GM18907 (cell line): ENCODE measurements around the gene PNMT.
"Not testable (repeated sequence)": the region's sequence is repeated elsewhere in the genome, so short reads cannot be mapped to it uniquely, and the experiment has no call there.

Experiments
- ATAC-seq: cut with Tn5 transposase; IDR thresholded peaks from one replicate; pipeline ENCODE4 v1.9.1; 2021; ENCODE audit warnings: mild to moderate bottlenecking, moderate library complexity; ENCODE audit not compliant: unreplicated experiment

Gene PNMT

DNA sequence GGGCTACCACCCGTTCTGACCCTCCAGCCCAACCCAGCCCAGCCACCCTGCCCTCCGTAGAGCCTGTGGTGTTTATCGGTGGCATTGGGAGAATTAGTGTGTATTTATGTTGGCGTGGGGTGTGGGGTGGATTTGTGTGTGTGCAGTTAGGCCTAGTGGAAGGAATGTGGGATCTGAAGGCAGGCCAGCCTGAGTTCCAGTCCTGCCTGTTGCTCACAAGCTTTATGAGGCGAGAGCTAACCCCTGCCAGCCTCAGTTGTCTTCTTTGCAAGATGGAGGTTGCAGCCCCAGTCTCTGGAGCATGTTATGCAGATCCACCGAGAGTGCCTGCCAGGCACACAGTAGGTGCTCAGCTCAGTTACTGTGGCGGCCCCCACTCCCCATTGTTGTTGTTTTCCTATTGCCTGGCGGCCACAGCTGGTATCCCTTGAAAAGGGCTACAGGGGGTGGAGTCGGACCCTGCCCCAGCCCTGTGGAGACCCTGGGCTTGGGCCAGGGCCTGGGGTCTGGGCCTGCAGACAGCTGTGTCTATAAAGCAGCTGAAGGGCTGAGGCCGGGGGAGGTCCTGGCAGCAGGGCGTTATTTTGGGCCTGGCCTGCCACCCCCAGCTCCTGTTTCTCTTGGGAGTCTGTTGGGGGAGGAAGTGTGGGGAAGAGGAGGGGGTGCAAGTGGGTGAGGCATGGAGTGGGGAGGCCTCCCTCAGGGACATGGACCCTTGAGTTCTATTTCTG, 36.7 kb downstream of the PNMT start:
- ATAC-seq = no peak

DNA sequence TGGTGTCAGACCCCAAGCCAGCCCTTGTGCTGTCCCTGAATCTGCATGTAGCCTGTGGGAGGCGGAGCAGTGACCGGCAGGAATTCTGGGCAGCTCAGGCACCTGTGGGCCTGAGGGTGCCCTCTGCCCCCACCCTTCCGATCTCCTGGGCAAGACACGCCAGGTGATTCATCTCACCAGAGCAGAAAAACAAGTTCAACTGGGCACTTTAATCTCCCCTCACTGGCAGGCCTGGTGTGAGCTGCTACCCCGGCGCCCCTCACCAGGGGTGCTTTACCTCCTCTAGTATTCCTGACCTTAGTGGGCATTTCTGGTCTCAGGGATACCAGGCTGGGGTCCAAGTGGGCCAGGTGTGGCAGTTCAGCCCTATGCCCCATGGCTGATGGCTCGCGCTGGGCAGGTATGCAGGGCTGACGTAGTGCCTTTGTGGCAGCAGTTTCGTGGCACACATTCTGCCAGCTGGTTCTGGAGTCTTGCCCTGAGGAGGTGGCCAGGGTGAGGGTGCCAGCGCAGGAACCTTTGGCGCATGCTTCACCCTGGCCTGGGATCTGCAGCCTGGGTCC, 37.6 kb downstream of the PNMT start:
- no peak for ATAC-seq

DNA sequence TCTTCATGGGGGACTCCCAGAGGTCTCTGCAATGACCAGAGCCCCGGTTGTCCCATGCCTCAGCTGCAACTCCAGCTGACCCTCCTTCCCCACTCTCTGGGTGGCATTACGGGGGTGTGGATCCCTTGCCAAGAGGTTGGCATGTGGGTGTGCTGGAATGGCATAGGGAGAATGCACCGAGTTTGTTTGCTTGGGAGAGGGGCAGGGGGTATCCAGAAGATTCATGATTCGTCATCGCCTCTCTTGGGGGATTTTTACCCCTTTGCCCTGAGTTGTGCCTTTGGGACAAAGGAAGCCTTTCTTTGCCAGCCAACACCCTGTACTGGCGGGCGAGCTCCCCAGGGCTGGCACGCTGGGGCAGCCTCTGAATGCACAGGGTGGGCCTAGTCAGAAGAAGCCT, 38.1 kb downstream of the PNMT start:
- ATAC-seq = no peak

DNA sequence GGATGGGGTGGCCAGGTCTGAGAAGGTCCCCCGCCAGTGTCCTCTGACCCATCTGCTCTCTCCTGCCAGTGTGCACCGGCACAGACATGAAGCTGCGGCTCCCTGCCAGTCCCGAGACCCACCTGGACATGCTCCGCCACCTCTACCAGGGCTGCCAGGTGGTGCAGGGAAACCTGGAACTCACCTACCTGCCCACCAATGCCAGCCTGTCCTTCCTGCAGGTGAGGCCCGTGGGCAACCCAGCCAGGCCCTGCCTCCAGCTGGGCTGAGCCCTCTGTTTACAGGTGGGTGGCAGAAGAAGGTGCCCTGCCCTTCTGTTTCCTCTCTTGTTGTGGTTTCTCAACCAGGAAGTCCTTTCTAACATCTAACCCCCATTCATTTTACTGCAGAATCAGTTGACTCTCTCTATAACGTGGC, 38.7 kb downstream of the PNMT start:
- ATAC-seq = no peak

DNA sequence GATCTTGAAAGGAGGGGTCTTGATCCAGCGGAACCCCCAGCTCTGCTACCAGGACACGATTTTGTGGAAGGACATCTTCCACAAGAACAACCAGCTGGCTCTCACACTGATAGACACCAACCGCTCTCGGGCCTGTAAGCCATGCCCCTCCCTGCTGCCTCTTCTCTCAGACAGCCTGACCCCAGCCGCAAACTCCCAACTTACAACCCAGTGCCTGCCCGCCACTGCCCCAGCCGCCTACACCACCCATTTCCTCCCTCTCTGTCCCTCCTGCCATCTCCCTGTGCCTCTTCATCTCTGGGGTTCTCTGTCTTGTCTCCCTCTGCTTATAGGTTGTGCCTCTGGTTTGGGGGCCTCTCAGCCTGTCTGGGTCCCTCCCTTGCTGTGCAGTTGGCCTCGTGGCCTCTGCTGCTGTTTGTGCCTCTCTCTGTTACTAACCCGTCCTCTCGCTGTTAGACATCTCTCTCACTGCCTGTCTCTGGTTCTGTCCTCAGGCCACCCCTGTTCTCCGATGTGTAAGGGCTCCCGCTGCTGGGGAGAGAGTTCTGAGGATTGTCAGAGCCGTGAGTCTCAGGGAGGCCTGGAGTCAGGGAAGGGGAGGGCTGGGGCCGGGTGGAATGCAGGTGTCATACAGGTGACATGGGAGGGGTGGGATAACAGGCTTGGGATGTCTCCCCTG, 41.2 kb downstream of the PNMT start:
- no peak for ATAC-seq

DNA sequence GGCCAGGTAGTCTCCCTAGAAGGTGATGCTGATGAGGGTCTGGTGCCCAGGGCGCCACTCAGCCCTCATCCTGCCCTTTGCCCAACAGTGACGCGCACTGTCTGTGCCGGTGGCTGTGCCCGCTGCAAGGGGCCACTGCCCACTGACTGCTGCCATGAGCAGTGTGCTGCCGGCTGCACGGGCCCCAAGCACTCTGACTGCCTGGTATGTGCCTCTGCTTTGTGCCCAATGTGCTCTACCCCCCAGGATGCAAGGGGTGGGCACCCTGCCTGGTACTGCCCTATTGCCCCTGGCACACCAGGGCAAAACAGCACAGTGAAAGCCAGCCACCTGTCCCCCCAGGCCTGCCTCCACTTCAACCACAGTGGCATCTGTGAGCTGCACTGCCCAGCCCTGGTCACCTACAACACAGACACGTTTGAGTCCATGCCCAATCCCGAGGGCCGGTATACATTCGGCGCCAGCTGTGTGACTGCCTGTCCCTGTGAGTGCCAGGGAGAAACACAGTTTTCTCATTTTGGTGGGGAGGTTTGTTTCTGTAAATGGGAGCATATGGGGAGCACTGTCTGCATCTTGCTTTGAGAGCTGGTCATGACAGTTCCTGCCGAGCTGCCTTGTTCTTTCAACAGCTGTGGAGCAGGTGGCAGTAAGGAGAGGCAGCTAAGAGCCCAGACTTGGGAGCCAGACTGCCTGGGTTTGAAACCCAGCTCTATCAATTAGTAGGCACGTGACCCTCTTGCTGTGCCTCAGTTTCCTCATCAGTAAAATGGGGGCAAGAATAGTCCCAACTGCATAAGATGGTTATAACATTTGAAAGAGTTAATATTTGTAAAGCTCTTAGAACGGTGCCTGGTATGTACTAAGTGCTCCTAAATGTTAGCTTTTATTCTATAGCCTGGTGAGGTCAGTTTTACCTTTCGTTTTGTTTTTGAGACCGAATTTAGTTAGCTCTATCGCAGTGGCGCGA, 42.0 kb downstream of the PNMT start:
- ATAC-seq = no peak

DNA sequence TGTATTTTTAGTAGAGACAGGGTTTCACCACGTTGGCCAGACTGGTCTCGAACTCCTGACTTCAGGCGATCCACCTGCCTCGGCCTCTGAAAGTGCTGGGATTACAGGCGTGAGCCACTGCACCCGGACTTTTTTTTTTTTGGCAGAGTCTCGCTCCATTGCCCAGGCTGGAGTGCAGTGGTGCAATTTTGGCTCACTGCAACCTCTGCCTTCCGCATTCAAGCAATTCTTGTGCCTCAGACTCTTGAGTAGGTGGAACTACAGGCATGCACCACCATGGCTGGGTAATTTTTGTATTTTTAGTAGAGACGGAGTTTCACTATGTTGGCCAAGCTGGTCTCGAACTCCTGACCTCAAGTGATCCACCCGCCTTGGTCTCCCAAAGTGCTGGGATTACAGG, 42.8 kb downstream of the PNMT start:
- not testable (repeated sequence) for ATAC-seq

DNA sequence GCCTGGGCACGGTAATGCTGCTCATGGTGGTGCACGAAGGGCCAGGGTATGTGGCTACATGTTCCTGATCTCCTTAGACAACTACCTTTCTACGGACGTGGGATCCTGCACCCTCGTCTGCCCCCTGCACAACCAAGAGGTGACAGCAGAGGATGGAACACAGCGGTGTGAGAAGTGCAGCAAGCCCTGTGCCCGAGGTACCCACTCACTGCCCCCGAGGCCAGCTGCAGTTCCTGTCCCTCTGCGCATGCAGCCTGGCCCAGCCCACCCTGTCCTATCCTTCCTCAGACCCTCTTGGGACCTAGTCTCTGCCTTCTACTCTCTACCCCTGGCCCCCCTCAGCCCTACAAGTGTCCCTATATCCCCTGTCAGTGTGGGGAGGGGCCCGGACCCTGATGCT, 43.6 kb downstream of the PNMT start:
- no peak for ATAC-seq

DNA sequence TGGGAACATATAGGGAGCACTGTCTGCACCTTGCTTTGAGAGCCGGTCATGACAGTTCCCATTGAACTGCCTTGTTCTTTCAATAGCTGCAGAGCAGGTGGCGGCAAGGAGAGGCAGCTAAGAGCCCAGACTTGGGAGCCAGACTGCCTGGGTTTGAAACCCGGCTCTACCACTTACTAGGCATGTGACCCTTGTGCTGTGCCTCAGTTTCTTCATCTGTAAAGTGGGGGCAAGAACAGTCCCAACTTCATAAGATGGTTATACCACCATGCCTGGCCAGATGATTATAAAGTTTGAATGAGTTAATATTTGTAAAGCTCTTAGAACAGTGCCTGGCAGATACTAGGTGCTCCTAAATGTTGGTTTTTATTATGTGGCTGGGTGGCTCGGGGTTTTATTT, 46.0 kb downstream of the PNMT start:
- ATAC-seq = no peak

DNA sequence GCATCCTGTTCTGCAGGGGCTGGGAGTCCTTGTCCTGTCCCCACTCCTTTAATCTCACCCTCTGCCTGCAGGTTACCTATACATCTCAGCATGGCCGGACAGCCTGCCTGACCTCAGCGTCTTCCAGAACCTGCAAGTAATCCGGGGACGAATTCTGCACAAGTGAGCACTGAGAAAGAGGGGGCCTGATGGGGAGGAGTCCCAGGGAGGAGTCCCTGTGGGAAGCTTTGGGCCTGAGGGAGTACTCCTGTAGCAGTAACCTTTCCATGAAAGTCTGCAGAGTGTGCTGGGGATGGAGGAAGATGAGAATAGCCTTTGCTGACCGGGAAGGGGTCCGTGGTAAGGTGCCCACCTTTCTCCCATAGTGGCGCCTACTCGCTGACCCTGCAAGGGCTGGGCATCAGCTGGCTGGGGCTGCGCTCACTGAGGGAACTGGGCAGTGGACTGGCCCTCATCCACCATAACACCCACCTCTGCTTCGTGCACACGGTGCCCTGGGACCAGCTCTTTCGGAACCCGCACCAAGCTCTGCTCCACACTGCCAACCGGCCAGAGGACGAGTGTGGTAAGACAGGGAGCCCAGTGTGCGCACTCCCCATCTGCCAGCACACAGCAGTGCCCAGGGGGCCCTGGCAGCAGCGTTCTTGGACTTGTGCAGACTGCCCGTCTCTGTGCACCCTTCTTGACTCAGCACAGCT, 47.3 kb downstream of the PNMT start:
- no peak for ATAC-seq

DNA sequence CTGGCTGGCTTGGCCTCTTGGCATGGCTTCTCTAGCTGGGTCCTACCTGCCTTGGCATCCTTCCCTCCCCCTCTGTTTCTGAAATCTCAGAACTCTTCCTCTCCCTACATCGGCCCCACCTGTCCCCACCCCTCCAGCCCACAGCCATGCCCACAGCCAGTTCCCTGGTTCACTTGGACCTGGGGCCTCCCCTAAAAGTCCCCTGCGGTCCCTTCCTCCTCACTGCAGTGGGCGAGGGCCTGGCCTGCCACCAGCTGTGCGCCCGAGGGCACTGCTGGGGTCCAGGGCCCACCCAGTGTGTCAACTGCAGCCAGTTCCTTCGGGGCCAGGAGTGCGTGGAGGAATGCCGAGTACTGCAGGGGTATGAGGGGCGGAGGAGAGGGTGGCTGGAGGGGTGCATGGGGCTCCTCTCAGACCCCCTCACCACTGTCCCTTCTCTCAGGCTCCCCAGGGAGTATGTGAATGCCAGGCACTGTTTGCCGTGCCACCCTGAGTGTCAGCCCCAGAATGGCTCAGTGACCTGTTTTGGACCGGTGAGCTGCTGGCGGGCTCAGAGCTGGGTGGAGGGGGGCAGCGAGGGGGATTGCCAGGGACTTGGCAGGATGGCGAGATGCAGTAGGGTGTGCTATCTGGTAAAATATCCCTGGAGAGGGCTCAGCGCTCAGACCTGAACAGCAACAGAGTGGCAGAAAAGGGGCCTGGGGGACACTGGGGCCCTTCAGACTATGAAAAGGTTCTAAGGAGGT, 48.0 kb downstream of the PNMT start:
- ATAC-seq = no peak

DNA sequence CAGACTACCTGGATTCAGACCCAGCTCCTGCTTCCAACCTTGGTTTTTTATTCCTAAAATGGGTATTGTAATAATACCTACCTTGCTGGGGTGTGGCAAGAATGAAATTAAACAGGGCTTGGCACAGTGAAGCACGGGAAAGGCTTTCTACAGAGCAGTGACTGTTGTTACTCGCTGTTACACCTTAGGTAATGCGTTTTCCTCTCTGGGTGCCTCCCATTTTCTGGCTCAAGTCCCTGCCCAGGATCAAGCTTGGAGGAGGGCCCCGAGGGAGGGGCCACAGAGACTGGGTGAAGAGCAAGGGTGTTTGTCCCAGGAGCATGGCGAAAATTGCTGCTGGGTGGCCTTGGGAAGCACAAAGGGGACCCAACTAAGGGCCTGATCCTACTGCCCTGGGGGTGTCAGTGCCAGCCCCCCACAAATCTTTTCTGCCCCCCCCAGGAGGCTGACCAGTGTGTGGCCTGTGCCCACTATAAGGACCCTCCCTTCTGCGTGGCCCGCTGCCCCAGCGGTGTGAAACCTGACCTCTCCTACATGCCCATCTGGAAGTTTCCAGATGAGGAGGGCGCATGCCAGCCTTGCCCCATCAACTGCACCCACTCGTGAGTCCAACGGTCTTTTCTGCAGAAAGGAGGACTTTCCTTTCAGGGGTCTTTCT, 48.8 kb downstream of the PNMT start:
- ATAC-seq = no peak

DNA sequence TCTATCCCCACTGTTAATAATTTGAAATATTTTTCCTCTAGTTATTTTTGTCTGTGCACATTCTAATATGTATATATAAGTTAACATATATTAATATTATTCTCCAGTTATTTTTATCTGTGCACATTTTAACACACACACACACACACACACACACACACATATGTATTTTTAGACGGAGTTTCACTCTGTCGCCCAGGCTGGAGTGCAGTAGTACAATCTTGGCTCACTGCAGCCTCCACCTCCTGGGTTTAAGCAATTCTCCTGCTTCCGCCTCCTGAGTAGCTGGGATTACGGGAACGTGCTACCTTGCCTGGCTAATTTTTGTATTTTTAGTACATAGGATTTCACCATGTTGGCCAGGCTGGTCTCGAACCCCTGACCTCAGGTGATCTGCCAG, 49.4 kb downstream of the PNMT start:
- ATAC-seq = no peak

DNA sequence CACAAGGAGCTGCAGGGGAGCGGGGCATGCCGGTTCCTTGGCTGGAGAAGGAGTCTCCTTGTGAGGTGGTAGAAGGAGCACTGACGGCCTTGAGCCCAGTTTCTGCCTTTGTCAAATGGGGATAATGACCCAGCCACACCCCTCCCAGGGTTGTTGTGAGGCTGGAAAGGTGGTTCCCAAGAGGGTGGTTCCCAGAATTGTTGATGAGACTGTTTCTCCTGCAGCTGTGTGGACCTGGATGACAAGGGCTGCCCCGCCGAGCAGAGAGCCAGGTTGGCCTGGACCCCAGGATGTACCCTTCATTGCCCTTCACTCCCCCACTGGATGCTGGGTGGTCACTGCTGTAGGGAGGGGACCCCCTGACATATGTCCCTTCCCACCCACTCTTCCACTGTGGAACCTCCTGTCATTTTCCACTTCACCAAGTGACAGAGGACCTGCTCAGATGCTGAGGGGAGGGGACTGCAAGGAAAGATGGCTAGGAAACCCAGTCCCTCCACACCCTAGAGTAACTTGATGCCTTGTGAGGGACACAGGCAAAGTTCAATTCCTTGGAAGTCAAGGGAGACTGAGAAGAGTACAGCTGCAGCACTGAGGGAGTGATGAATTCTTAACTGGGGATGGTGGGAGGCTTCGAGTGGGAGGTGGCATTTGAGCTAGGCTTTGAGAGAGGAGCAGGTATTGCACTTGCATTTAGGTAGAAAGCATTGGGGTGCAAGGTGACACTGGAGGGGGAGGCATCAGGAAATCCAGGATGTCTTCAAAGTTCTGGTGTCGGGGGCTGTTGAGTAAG, 51.5 kb downstream of the PNMT start:
- no peak for ATAC-seq
